ENCODE results near the gene B3GNT7.

GRCh38 chr2:231373786-231374349 is 21.6 kb upstream of the B3GNT7 start:
- TF ChIP-seq CTCF (conservative IDR thresholded peaks at IDR 0.05; ENCODE audit: low read length) (no peak), EZH2phosphoT487 (IDR thresholded peaks at IDR 0.05; ENCODE audit: borderline replicate concordance, low read depth, low read length) (no peak)
